Hematopoietic multipotent progenitor cell (in vitro differentiated cells): Measurements from ENCODE around the gene CST9L. TPM values are rescaled to one million over a fixed set of nuclear protein-coding genes. Genes with fewer than 3 reads are reported as not detected.

Experiments
- DNase-seq, 3 donors: peaks; one replicate each; pipeline ENCODE4 v3.0.0-alpha.2; 2011 to 2015; ENCODE audit warnings: low read depth in 2 of 3, low spot score in 2 of 3
- total RNA-seq: library from RNA; depleted of rRNA; stranded (reverse); fragments of >200 nt; gene quantifications from one replicate; pipeline ENCODE4 v1.2.3, GENCODE V29; 2012

Gene CST9L
- total RNA-seq, 1 donor: not detected

- DNase-seq: no peak
Measured at GRCh38 chr20:23548408-23548807, 19.9 kb downstream of the CST9L start.

- no peak for DNase-seq
Measured at GRCh38 chr20:23547613-23548012, 20.7 kb downstream of the CST9L start.

- no peak for DNase-seq
Measured at GRCh38 chr20:23546435-23547144, 21.7 kb downstream of the CST9L start.

- no peak for DNase-seq
Measured at GRCh38 chr20:23544133-23544532, 24.2 kb downstream of the CST9L start.

- no peak for DNase-seq
Measured at GRCh38 chr20:23542801-23543200, 25.5 kb downstream of the CST9L start.

- no peak for DNase-seq
Measured at GRCh38 chr20:23541776-23542175, 26.5 kb downstream of the CST9L start.

GRCh38 chr20:23541330-23541729 lies 27.0 kb downstream of the CST9L start:
- DNase-seq: peak in 1 of 3 donors; percentile 18

GRCh38 chr20:23540624-23541023 lies 27.7 kb downstream of the CST9L start:
- DNase-seq: no peak

- DNase-seq: no peak
Measured at GRCh38 chr20:23537030-23537429, 31.3 kb downstream of the CST9L start.

GRCh38 chr20:23536328-23536974 lies 31.8 kb downstream of the CST9L start:
- DNase-seq: no peak

GRCh38 chr20:23534801-23535593 lies 33.3 kb downstream of the CST9L start:
- no peak for DNase-seq

GRCh38 chr20:23533161-23533560 lies 35.1 kb downstream of the CST9L start:
- no peak for DNase-seq

GRCh38 chr20:23532533-23532932 lies 35.8 kb downstream of the CST9L start:
- DNase-seq: no peak

- DNase-seq: no peak
Measured at GRCh38 chr20:23530937-23531567, 37.2 kb downstream of the CST9L start.

- no peak for DNase-seq
Measured at GRCh38 chr20:23528867-23529431, 39.3 kb downstream of the CST9L start.

GRCh38 chr20:23526850-23527249 lies 41.4 kb downstream of the CST9L start:
- DNase-seq: no peak

- no peak for DNase-seq
Measured at GRCh38 chr20:23524146-23524545, 44.1 kb downstream of the CST9L start.

- DNase-seq: no peak
Measured at GRCh38 chr20:23520185-23520584, 48.1 kb downstream of the CST9L start.

- no peak for DNase-seq
Measured at GRCh38 chr20:23519556-23519955, 48.7 kb downstream of the CST9L start.

- no peak for DNase-seq
Measured at GRCh38 chr20:23517719-23518118, 50.6 kb downstream of the CST9L start.
